Measurements from ENCODE around the gene RPS6KL1. TPM values are rescaled to one million over a fixed set of nuclear protein-coding genes. Genes with fewer than 3 reads are reported as not detected.

Gene RPS6KL1
- total RNA-seq, 2 donors from 2014 or later, result 9.1 to 14.0 TPM

- TF ChIP-seq CTCF (IDR thresholded peaks at IDR 0.05), result no peak
- peak overlapping the region; percentile 33 to 49 for H3K9ac ChIP-seq (ENCODE audit: low read depth in 2 of 2, low read length in 2 of 2)
- peak; percentile 70 for DNase-seq
- no peak overlapping the region for H3K4me3 ChIP-seq
- no peaks in the 10 kb centered on the region for H3K36me3 ChIP-seq
- intact Hi-C loops (cut with DNase I), result no loop called here
- peak overlapping the region; percentile 25 for H3K27ac ChIP-seq
- H3K27me3 ChIP-seq, result no peaks in the 10 kb centered on the region
- H3K4me1 ChIP-seq, result peaks cover 12% of the 10 kb centered on the region
- H3K9me3 ChIP-seq, result no peaks in the 10 kb centered on the region
Observed at GRCh38 chr14:74950795-74951442, 27.9 kb upstream of the RPS6KL1 start.

- DNase-seq, result no peak
Observed at GRCh38 chr14:74949859-74950573, 27.0 kb upstream of the RPS6KL1 start.

GRCh38 chr14:74949191-74949601, 26.1 kb upstream of the RPS6KL1 start:
- Histone ChIP-seq H3K9me3 (no peaks in the 10 kb centered on the region), H3K36me3 (no peaks in the 10 kb centered on the region), H3K9ac (ENCODE audit: low read depth in 2 of 2, low read length in 2 of 2) (no peak overlapping the region), H3K27ac (no peak overlapping the region), H3K4me3 (no peak overlapping the region), H3K4me1 (peaks cover 8% of the 10 kb centered on the region), H3K27me3 (no peaks in the 10 kb centered on the region)
- no peak for TF ChIP-seq CTCF (IDR thresholded peaks at IDR 0.05)
- no peak for DNase-seq
- intact Hi-C loops (cut with DNase I), result loop anchor here (10.0 kb wide), 1 partner anchor 356 kb away; no protein-coding TSS in a partner anchor

More at GRCh38 chr14:74949859-74950573, 27.0 kb upstream of the RPS6KL1 start:
- Histone ChIP-seq H3K9ac (ENCODE audit: low read depth in 2 of 2, low read length in 2 of 2) (no peak overlapping the region), H3K9me3 (no peaks in the 10 kb centered on the region), H3K36me3 (no peaks in the 10 kb centered on the region), H3K27ac (no peak overlapping the region), H3K4me1 (peaks cover 12% of the 10 kb centered on the region), H3K4me3 (no peak overlapping the region), H3K27me3 (no peaks in the 10 kb centered on the region)
- TF ChIP-seq CTCF (IDR thresholded peaks at IDR 0.05), result no peak
- intact Hi-C loops (cut with DNase I), result loop anchor here (10.0 kb wide), 1 partner anchor 355 kb away; no protein-coding TSS in a partner anchor

GRCh38 chr14:74948228-74949175, 25.4 kb upstream of the RPS6KL1 start:
- no peak for DNase-seq
- TF ChIP-seq CTCF (IDR thresholded peaks at IDR 0.05), result no peak
- Histone ChIP-seq H3K4me3 (no peak overlapping the region), H3K9ac (ENCODE audit: low read depth in 2 of 2, low read length in 2 of 2) (no peak overlapping the region), H3K9me3 (no peaks in the 10 kb centered on the region), H3K4me1 (peaks cover 8% of the 10 kb centered on the region), H3K27me3 (no peaks in the 10 kb centered on the region), H3K36me3 (no peaks in the 10 kb centered on the region), H3K27ac (no peak overlapping the region)
- intact Hi-C loops (cut with DNase I), result loop anchor here (10.0 kb wide), 1 partner anchor 356 kb away; no protein-coding TSS in a partner anchor

Data from colonic mucosa (tissue), 4 donors.